ENCODE data around the gene BAG5.

BAG5 gene

GRCh38 chr14:103544388-103545218, 17.9 kb downstream of the BAG5 start:
- no peak overlapping the region for H3K4me3 ChIP-seq (ENCODE audit: low read depth, low read length)
- no peak for TF ChIP-seq CTCF (IDR thresholded peaks at IDR 0.05; ENCODE audit: low read depth, low read length, missing control alignments)
- in situ Hi-C loops (cut with HindIII; ENCODE audit: low sequenced_read_pairs): no loop called here
- DNase-seq (ENCODE audit: low read depth): no peak

DNA sequence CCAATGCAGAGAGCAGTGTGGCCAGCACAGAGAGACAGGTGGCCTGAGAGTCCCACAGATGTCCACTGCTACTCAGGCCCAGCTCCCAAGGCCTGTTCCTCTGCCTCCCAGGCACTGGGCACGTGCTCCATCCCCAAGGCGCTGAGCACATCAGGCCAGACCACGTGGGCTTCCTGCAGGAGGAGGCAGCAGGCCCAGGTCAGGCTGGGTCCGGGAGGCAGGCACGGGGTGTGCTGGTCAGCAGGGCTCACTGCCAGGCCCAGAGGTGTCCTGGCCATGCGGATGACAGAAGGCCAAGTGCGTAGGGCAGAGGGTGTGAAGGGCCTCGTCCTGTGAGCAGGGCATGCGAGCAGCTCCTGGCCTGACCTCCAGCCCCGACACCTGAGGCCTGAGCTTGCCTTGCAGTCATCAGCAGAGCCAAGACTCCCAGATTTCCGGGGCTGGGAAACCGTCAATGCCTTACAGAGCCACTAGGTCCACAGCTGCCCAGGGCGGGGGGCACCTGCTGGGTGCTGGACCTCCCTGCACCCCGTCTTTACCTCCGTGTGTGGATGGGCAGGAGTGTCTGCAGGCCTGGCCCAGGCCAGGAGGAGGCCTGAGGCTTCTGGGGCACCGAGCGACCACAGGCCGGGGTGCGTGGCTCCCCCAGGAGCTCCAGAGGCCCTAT, 18.6 kb downstream of the BAG5 start:
- no peak overlapping the region for H3K4me3 ChIP-seq (ENCODE audit: low read depth, low read length)
- no peak for DNase-seq (ENCODE audit: low read depth)
- in situ Hi-C loops (cut with HindIII; ENCODE audit: low sequenced_read_pairs): no loop called here
- no peak for TF ChIP-seq CTCF (IDR thresholded peaks at IDR 0.05; ENCODE audit: low read depth, low read length, missing control alignments)

GRCh38 chr14:103543140-103543539, 19.3 kb downstream of the BAG5 start:
- no peak for TF ChIP-seq CTCF (IDR thresholded peaks at IDR 0.05; ENCODE audit: low read depth, low read length, missing control alignments)
- no peak overlapping the region for H3K4me3 ChIP-seq (ENCODE audit: low read depth, low read length)
- no peak for DNase-seq (ENCODE audit: low read depth)
- in situ Hi-C loops (cut with HindIII; ENCODE audit: low sequenced_read_pairs): no loop called here

DNA sequence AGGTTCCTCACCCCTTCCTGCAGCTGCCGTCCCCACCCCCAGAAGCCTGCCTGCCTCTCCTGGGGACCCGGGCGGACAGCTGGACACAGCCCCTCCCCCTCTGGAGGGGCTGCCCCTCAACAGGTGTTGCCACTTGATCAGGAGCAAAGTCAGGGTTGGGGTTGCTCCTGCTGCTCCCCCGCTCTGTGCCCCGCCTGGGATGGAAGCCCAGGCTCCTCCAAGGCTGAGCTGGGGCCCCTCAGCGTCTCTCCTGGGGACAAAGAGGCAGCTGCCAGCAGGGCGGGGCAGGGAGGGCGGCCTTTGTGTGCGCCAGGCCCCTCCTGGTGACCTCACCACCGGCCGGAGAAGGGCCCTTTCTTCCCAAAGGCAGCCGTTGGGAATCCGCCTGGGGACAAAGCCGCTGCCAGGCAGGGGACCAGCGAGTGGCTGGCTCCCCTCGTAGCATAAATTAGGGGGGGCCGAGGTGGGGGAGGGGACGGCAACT, 19.8 kb downstream of the BAG5 start:
- in situ Hi-C loops (cut with HindIII; ENCODE audit: low sequenced_read_pairs): no loop called here
- no peak for TF ChIP-seq CTCF (IDR thresholded peaks at IDR 0.05; ENCODE audit: low read depth, low read length, missing control alignments)
- no peak overlapping the region for H3K4me3 ChIP-seq (ENCODE audit: low read depth, low read length)
- DNase-seq (ENCODE audit: low read depth): no peak

DNA sequence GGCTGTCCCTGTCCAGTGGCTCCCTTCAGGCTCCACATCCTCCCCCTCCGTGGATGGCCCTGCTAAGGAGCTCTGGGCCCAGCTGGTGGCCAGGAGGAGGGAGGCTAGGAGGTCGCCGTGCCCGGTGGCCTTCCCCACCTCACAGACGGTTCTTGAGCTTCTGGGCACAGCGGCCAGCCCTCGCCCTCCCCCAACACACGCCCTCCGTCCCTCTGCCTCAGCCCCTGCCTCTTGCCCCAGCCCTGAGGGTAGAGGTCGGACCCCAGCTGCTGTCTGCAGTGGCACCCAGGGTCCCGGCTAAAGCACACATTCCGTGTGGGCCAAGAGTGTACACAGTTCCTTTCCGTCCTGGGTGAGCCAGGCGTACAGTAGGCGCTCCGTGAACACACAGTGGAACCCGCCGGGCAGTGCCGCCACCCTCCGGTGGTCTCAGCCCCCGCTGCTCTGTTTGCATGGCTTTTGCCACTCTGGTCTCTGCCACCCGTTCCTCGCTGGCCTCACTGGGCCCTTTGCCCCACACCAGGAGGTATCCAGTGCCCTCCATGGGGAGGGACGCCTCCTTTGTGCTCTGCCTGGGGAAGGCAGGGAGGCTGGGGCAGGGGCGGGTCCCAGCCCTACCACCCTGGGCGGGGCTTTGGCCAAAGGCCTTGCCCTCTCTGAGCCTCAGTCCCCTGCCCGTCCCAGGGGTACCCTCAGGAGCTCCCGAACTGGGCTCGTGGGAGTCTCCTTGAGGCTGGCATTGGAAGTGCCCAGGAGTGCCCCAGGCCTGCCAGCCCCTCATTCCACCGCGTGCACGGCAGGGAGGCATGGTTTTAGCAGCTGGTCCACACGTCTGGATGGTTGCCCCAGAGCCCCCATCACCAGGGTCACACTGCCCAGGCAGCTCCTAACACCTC, 20.5 kb downstream of the BAG5 start:
- in situ Hi-C loops (cut with HindIII; ENCODE audit: low sequenced_read_pairs): no loop called here
- no peak for TF ChIP-seq CTCF (IDR thresholded peaks at IDR 0.05; ENCODE audit: low read depth, low read length, missing control alignments)
- no peak for DNase-seq (ENCODE audit: low read depth)
- no peak overlapping the region for H3K4me3 ChIP-seq (ENCODE audit: low read depth, low read length)
